GM18507 (cell line): ENCODE data around the gene EIF4E1B.

Experiments
- DNase-seq: peaks from one replicate; pipeline ENCODE4 v3.0.0; 2011; ENCODE audit warnings: low read depth; ENCODE audit not compliant: insufficient read length; ENCODE audit errors: extremely low spot score
- FAIRE-seq: peaks from 2 replicates; lab custom pipeline; 2011; peaks lifted over from hg19 to GRCh38; lab: Jason Lieb, UNC

The EIF4E1B gene

GRCh38 chr5:176642675-176643490 lies 12.4 kb downstream of the EIF4E1B start:
- DNase-seq (no peak), FAIRE-seq (no peak)

- FAIRE-seq (no peak), DNase-seq (no peak)
Observed at GRCh38 chr5:176643491-176644219, 13.2 kb downstream of the EIF4E1B start.

GRCh38 chr5:176644294-176644693 lies 13.8 kb downstream of the EIF4E1B start:
- FAIRE-seq (no peak), DNase-seq (no peak)

GRCh38 chr5:176644878-176645670 lies 14.6 kb downstream of the EIF4E1B start:
- FAIRE-seq (no peak), DNase-seq (no peak)

- FAIRE-seq (no peak), DNase-seq (no peak)
Observed at GRCh38 chr5:176646049-176646706, 15.7 kb downstream of the EIF4E1B start.

GRCh38 chr5:176646707-176647029 lies 16.2 kb downstream of the EIF4E1B start:
- FAIRE-seq (no peak), DNase-seq (no peak)

- peak; percentile 99 for FAIRE-seq
- peak; percentile 99 for DNase-seq
Observed at GRCh38 chr5:176647030-176647842, 16.8 kb downstream of the EIF4E1B start, which contains the start of gene TSPAN17. Gene TSPAN17, plus strand, starts transcription at chr5:176647484. Its CDS starts 132 bp downstream, at chr5:176647616.

GRCh38 chr5:176647843-176648473 lies 17.5 kb downstream of the EIF4E1B start:
- FAIRE-seq (no peak), DNase-seq (no peak)

- no peak for FAIRE-seq
Observed at GRCh38 chr5:176648474-176649194, 18.2 kb downstream of the EIF4E1B start.

GRCh38 chr5:176650354-176650884 lies 19.9 kb downstream of the EIF4E1B start:
- FAIRE-seq (no peak), DNase-seq (no peak)

More at GRCh38 chr5:176648474-176649194, 18.2 kb downstream of the EIF4E1B start:
- DNase-seq = no peak

GRCh38 chr5:176651472-176651980 lies 21.1 kb downstream of the EIF4E1B start:
- no peak for DNase-seq
- FAIRE-seq = no peak

GRCh38 chr5:176652136-176652535 lies 21.7 kb downstream of the EIF4E1B start:
- DNase-seq = no peak
- no peak for FAIRE-seq

- FAIRE-seq = peak; percentile 87
- no peak for DNase-seq
Observed at GRCh38 chr5:176653401-176654385, 23.2 kb downstream of the EIF4E1B start.

GRCh38 chr5:176654856-176655255 lies 24.4 kb downstream of the EIF4E1B start:
- DNase-seq (no peak), FAIRE-seq (no peak)

- no peak for FAIRE-seq
- no peak for DNase-seq
Observed at GRCh38 chr5:176656467-176656990, 26.1 kb downstream of the EIF4E1B start.
